NCI-H1694 (cell line): Measurements from ENCODE around the gene CACNA1F.

Experiments used
- DNase-seq: peaks from one replicate; lab custom pipeline; 2025; lab: John Stamatoyannopoulos, UW

CACNA1F gene

GRCh38 chrX:49233176-49233575, at the start of gene CACNA1F:
TSS of gene CACNA1F (minus strand) at chrX:49233340. CDS start at chrX:49233309, 31 bp downstream.
- DNase-seq, result no peak

- DNase-seq, result no peak
Measured at GRCh38 chrX:49282647-49283011, 49.5 kb upstream of the CACNA1F start.

- no peak for DNase-seq
Measured at GRCh38 chrX:49278081-49278480, 44.9 kb upstream of the CACNA1F start.

GRCh38 chrX:49277535-49277830, 44.3 kb upstream of the CACNA1F start:
- no peak for DNase-seq

GRCh38 chrX:49276671-49277534, 43.8 kb upstream of the CACNA1F start:
- no peak for DNase-seq

- no peak for DNase-seq
Measured at GRCh38 chrX:49276207-49276606, 43.1 kb upstream of the CACNA1F start.

GRCh38 chrX:49273181-49273727, 40.1 kb upstream of the CACNA1F start:
- no peak for DNase-seq

GRCh38 chrX:49272421-49272820, 39.3 kb upstream of the CACNA1F start:
- no peak for DNase-seq

GRCh38 chrX:49271341-49271740, 38.2 kb upstream of the CACNA1F start:
- no peak for DNase-seq

- no peak for DNase-seq
Measured at GRCh38 chrX:49270249-49270921, 37.2 kb upstream of the CACNA1F start.

GRCh38 chrX:49269767-49270248, 36.7 kb upstream of the CACNA1F start, which contains the start of gene PPP1R3F:
TSS of gene PPP1R3F (plus strand) at chrX:49269793. CDS start at chrX:49269870, 77 bp downstream.
- no peak for DNase-seq

- DNase-seq, result peak; percentile 97
Measured at GRCh38 chrX:49269010-49269766, 36.0 kb upstream of the CACNA1F start.

GRCh38 chrX:49268702-49269009, 35.5 kb upstream of the CACNA1F start:
- no peak for DNase-seq

GRCh38 chrX:49266523-49267445, 33.6 kb upstream of the CACNA1F start:
- peak; percentile 4 for DNase-seq

GRCh38 chrX:49264460-49264859, 31.3 kb upstream of the CACNA1F start, which contains the start of gene FOXP3:
TSS of gene FOXP3 (minus strand) at chrX:49264710. CDS start at chrX:49258505, 6,205 bp downstream.
- no peak for DNase-seq

- DNase-seq, result no peak
Measured at GRCh38 chrX:49263631-49264030, 30.5 kb upstream of the CACNA1F start.

- DNase-seq, result no peak
Measured at GRCh38 chrX:49262603-49263002, 29.5 kb upstream of the CACNA1F start.

- no peak for DNase-seq
Measured at GRCh38 chrX:49260221-49260985, 27.3 kb upstream of the CACNA1F start.

GRCh38 chrX:49258749-49259124, 25.6 kb upstream of the CACNA1F start:
- DNase-seq, result no peak
